ENCODE measurements around the gene KRTAP5-9. TPM values are rescaled to one million over a fixed set of nuclear protein-coding genes. Genes with fewer than 3 reads are reported as not detected.
"Not testable (repeated sequence)": the region's sequence is repeated elsewhere in the genome, so short reads cannot be mapped to it uniquely, and the experiment has no call there.

KRTAP5-9 gene
- total RNA-seq, 6 donors from 2014 or later: 0.24 to 0.26 TPM; not detected in 4

DNA sequence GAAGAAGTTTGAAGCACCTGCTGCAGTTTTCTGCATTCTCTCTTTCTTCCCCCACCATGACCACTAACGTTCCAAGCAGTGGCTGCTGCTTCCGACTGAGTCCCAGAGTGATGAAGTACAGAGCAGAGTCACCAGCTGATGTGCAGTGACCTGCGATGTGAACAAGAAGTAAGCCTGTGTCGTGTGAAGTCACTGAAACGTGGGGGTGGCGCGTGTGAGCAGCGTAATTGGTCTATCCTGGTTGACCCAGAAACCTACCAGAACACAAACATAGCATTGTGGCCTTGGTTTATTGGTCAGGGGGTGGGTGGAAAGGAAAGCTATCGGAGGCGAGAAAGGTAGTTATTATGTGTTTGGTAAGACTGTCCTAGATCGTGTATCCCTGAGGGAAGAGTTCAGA is 17.6 kb upstream of the KRTAP5-9 start:
- DNase-seq: no peak
- H3K4me3 ChIP-seq: no peak overlapping the region
- H3K4me1 ChIP-seq: no peaks in the 10 kb centered on the region
- no peaks in the 10 kb centered on the region for H3K27me3 ChIP-seq
- no peak for TF ChIP-seq POLR2AphosphoS5 (IDR thresholded peaks at IDR 0.05)
- no peak for TF ChIP-seq POLR2A (IDR thresholded peaks at IDR 0.05)
- TF ChIP-seq, protein P1, sequence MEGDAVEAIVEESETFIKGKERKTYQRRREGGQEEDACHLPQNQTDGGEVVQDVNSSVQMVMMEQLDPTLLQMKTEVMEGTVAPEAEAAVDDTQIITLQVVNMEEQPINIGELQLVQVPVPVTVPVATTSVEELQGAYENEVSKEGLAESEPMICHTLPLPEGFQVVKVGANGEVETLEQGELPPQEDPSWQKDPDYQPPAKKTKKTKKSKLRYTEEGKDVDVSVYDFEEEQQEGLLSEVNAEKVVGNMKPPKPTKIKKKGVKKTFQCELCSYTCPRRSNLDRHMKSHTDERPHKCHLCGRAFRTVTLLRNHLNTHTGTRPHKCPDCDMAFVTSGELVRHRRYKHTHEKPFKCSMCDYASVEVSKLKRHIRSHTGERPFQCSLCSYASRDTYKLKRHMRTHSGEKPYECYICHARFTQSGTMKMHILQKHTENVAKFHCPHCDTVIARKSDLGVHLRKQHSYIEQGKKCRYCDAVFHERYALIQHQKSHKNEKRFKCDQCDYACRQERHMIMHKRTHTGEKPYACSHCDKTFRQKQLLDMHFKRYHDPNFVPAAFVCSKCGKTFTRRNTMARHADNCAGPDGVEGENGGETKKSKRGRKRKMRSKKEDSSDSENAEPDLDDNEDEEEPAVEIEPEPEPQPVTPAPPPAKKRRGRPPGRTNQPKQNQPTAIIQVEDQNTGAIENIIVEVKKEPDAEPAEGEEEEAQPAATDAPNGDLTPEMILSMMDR (IDR thresholded peaks at IDR 0.05): no peak
- TF ChIP-seq EP300 (IDR thresholded peaks at IDR 0.05): no peak
- no peaks in the 10 kb centered on the region for H3K9me3 ChIP-seq
- H3K27ac ChIP-seq: no peak overlapping the region
- no peak for ATAC-seq (ENCODE audit: low FRiP score in 2 of 2)
- H3K36me3 ChIP-seq: no peaks in the 10 kb centered on the region
- WGBS, 2 donors: 89 to 91% methylated on average over 11 of the region's 11 CpGs

DNA sequence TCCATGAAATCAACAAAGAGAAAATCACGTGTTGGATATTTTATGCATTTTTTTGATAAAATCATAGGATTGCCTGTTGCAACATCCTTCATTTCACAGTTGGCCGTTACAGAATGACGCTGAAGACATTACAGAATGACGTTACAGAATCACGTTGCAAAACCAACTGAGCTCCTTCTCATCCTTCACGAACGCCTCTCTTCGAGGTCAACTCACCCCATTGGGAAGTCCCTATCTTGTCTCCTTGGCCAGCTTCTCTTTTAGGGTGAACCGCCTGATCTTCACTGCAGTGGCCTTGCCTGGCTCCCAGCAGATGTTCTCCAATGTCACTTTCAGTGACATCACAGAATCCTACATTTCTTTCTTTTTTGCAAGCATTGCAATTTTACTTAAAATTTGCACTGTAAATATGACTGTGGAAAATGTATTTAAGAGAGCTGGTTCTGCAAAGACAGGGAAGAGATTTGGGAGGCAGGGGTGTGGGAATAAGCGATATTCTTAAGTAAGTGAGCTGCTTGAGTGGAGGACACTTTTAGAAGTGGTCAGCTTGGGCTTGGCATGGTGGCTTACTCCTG is 16.1 kb upstream of the KRTAP5-9 start:
- TF ChIP-seq POLR2AphosphoS5 (IDR thresholded peaks at IDR 0.05): no peak
- TF ChIP-seq EP300 (IDR thresholded peaks at IDR 0.05): no peak
- no peak for TF ChIP-seq POLR2A (IDR thresholded peaks at IDR 0.05)
- TF ChIP-seq, protein P1 (IDR thresholded peaks at IDR 0.05): no peak
- Histone ChIP-seq H3K36me3 (no peaks in the 10 kb centered on the region), H3K9me3 (no peaks in the 10 kb centered on the region), H3K4me1 (no peaks in the 10 kb centered on the region), H3K27ac (no peak overlapping the region), H3K4me3 (no peak overlapping the region), H3K27me3 (no peaks in the 10 kb centered on the region)
- WGBS, 2 donors: 71 to 75% methylated on average over 10 of the region's 10 CpGs
- DNase-seq (no peak), ATAC-seq (ENCODE audit: low FRiP score in 2 of 2) (no peak)

DNA sequence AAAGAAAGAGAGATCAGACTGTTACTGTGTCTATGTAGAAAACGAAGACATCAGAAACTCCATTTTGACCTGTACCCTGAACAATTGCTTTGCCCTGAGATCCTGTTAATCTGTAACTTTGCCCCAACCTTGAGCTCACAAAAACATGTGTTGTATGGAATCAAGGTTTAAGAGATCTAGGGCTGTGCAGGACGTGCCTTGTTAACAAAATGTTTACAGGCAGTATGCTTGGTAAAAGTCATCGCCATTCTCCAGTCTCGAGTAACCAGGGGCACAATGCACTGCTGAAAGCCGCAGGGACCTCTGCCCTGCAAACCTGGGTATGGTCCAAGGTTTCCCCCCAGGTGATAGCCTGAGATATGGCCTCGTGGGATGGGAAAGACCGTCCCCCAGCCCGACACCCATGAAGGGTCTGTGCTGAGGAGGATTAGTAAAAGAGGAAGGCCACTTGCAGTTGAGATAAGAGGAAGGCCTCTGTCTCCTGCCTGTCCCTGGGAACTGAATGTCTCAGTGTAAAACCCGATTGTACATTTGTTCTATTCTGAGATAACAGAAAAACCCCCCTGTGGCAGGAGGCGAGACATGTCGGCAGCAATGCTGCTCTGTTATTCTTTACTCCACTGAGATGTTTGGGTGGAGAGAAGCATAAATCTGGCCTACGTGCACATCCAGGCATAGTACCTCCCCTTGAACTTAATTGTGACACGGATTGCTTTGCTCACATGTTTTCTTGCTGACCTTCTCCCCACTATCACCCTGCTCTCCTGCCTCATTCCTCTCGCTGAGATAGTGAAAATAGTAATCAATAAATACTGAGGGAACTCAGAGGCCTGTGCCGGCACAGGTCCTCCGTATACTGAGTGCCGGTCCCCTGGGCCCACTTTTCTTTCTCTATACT is 13.3 kb upstream of the KRTAP5-9 start:
- H3K36me3 ChIP-seq; ATAC-seq (ENCODE audit: low FRiP score in 2 of 2); H3K9me3 ChIP-seq; H3K4me1 ChIP-seq; DNase-seq; H3K27ac ChIP-seq; H3K4me3 ChIP-seq; H3K27me3 ChIP-seq: not testable (repeated sequence)
- WGBS, 2 donors: 76 to 83% methylated on average over 17 of the region's 17 CpGs

DNA sequence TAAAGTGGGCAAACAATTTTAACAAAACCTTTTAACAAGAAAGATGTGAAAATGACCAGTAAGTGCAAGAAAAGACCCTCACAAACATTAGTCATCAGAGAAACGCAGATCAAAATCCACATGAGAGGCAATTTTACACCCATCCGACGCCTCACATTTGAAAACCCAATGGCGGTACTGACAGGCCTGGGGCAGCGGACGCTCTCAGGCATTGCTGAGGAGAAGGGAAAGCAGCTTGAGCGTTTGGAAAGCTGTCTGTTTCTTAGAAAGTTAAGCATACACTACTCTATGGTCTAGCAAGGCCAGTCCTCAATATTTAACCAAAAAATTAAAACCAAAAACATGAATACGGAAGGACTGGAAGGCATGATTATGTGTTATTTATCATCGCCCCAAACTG is 12.4 kb upstream of the KRTAP5-9 start:
- H3K9me3 ChIP-seq: no peaks in the 10 kb centered on the region
- H3K4me3 ChIP-seq: no peak overlapping the region
- no peaks in the 10 kb centered on the region for H3K36me3 ChIP-seq
- TF ChIP-seq, protein P1 (IDR thresholded peaks at IDR 0.05): no peak
- TF ChIP-seq POLR2AphosphoS5 (IDR thresholded peaks at IDR 0.05) (no peak), EP300 (IDR thresholded peaks at IDR 0.05) (no peak), POLR2A (IDR thresholded peaks at IDR 0.05) (no peak)
- H3K4me1 ChIP-seq: no peaks in the 10 kb centered on the region
- DNase-seq (no peak), ATAC-seq (ENCODE audit: low FRiP score in 2 of 2) (no peak)
- 87 to 93% methylated on average over 9 of the region's 9 CpGs for WGBS, 2 donors
- no peak overlapping the region for H3K27ac ChIP-seq
- H3K27me3 ChIP-seq: no peaks in the 10 kb centered on the region

DNA sequence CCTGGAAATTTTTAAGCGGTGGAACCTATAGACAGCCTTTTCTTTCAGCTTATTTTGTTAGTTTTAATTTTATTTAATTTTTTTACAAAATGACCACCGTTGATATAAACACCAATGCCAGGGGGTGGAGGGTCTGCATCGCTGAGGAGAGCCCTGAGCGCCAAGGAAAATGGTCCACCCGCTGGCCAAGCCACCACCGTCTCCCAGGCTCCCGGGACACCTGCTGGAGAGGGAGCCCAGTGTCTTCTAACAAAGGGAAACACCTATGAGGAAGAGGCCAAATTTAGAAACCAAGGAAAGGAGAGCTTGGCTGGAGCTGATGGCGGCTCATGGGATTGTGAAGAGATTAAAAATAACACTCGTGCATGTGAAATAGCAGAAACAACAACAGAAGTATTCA is 10.7 kb upstream of the KRTAP5-9 start:
- WGBS, 2 donors: 88 to 93% methylated on average over 9 of the region's 9 CpGs
- Histone ChIP-seq H3K36me3 (no peaks in the 10 kb centered on the region), H3K4me3 (no peak overlapping the region), H3K27ac (no peak overlapping the region), H3K4me1 (no peaks in the 10 kb centered on the region), H3K9me3 (no peaks in the 10 kb centered on the region), H3K27me3 (no peaks in the 10 kb centered on the region)
- no peak for ATAC-seq (ENCODE audit: low FRiP score in 2 of 2)
- DNase-seq: no peak
- TF ChIP-seq, protein P1 (IDR thresholded peaks at IDR 0.05): no peak
- no peak for TF ChIP-seq POLR2A (IDR thresholded peaks at IDR 0.05)
- no peak for TF ChIP-seq EP300 (IDR thresholded peaks at IDR 0.05)
- no peak for TF ChIP-seq POLR2AphosphoS5 (IDR thresholded peaks at IDR 0.05)

DNA sequence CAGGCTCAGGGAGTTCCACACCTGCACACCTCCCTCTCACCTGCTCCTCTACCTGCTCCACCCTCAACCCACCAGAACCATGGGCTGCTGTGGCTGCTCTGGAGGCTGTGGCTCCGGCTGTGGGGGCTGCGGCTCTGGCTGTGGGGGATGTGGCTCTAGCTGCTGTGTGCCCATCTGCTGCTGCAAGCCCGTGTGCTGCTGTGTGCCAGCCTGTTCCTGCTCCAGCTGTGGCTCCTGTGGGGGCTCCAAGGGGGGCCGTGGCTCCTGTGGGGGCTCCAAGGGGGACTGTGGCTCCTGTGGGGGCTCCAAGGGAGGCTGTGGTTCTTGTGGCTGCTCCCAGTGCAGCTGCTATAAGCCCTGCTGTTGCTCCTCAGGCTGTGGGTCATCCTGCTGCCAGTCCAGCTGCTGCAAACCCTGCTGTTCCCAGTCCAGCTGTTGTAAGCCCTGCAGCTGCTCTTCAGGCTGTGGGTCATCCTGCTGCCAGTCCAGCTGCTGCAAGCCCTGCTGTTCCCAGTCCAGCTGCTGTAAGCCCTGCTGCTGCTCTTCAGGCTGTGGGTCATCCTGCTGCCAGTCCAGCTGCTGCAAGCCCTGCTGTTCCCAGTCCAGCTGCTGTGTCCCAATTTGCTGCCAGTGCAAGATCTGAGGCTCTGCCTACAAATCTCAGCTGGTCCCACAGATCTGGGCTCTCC is 10.1 kb upstream of the KRTAP5-9 start, which contains the start of gene KRTAP5-8:
KRTAP5-8 (plus strand) TSS at position 49 of the 689 bp plus-strand sequence; CDS start at position 80, 31 bp downstream.
- not testable (repeated sequence) for H3K9me3 ChIP-seq; H3K4me3 ChIP-seq; ATAC-seq (ENCODE audit: low FRiP score in 2 of 2); H3K27me3 ChIP-seq; H3K27ac ChIP-seq; H3K4me1 ChIP-seq; H3K36me3 ChIP-seq
- DNase-seq: peak in 1 of 2 donors; percentile 50
- 60% methylated on average over 1 of the region's 4 CpGs; no CpG with 5 or more reads in 1 of the 2 donors for whole genome bisulfite sequencing, 2 donors

All from upper lobe of left lung (tissue), 6 donors.